ENCODE results near the gene TNN.
"Not testable (repeated sequence)": the region's sequence is repeated elsewhere in the genome, so short reads cannot be mapped to it uniquely, and the experiment has no call there.

TNN gene, protein sequence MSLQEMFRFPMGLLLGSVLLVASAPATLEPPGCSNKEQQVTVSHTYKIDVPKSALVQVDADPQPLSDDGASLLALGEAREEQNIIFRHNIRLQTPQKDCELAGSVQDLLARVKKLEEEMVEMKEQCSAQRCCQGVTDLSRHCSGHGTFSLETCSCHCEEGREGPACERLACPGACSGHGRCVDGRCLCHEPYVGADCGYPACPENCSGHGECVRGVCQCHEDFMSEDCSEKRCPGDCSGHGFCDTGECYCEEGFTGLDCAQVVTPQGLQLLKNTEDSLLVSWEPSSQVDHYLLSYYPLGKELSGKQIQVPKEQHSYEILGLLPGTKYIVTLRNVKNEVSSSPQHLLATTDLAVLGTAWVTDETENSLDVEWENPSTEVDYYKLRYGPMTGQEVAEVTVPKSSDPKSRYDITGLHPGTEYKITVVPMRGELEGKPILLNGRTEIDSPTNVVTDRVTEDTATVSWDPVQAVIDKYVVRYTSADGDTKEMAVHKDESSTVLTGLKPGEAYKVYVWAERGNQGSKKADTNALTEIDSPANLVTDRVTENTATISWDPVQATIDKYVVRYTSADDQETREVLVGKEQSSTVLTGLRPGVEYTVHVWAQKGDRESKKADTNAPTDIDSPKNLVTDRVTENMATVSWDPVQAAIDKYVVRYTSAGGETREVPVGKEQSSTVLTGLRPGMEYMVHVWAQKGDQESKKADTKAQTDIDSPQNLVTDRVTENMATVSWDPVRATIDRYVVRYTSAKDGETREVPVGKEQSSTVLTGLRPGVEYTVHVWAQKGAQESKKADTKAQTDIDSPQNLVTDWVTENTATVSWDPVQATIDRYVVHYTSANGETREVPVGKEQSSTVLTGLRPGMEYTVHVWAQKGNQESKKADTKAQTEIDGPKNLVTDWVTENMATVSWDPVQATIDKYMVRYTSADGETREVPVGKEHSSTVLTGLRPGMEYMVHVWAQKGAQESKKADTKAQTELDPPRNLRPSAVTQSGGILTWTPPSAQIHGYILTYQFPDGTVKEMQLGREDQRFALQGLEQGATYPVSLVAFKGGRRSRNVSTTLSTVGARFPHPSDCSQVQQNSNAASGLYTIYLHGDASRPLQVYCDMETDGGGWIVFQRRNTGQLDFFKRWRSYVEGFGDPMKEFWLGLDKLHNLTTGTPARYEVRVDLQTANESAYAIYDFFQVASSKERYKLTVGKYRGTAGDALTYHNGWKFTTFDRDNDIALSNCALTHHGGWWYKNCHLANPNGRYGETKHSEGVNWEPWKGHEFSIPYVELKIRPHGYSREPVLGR (N-terminal part only)

DNA sequence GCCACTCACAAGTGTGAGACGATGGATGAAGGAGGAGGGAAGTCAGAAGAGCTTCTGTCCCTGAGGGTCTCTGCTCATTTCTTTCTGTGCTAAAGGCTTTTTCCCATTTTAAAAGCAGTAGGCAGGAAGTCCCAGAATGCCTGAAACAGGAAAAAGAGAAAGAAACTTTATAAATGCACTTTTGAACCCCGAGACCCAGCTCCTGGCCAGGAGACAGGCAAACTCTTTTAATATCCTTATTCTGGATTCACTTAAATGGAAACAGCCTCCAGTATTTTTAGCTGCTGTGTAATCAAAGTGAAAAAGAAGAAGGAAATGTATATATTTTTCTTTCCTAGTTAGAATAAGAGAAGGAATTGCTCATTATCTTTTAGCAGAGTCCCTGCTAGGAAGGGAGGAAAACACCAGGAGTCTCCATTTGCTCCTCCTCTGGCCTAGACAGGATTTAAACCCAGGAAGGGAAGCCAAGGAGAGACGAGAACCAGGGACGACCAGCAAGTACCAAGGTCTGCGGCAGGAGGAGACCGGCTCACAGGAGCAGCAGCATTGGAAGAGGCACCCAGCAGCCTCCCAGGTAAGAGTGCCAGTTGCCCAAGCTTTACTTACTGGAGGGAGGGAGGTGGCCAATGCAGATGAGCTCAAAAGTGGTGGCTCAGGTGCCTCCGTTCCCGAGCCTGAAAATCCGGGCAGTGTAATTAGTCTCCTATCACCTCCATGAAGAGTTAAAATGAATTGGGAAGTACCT, at the start of gene TNN:
TSS of gene TNN (plus strand) at position 472 of the 745 bp plus-strand sequence. CDS start 9,586 bp downstream, outside the sequence.
- DNase-seq, result no peak

DNA sequence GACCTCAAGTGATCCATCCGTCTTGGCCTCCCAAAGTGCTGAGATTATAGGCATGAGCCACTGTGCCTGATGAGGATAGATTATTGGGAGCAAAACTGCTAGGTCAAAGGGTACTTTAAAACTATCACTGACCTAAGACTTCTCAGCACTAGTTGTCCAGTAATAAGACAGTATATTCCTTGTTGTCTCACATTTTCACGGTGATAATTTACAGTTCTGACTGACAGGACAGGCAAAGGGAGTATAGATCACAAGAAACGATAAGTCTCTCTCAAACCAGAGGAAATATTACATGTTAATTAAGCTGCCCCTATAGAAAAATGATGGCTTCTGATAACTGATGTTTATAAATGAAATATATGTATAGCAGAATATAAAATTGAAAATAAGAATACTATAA, 48.1 kb upstream of the TNN start:
- DNase-seq, result no peak

DNA sequence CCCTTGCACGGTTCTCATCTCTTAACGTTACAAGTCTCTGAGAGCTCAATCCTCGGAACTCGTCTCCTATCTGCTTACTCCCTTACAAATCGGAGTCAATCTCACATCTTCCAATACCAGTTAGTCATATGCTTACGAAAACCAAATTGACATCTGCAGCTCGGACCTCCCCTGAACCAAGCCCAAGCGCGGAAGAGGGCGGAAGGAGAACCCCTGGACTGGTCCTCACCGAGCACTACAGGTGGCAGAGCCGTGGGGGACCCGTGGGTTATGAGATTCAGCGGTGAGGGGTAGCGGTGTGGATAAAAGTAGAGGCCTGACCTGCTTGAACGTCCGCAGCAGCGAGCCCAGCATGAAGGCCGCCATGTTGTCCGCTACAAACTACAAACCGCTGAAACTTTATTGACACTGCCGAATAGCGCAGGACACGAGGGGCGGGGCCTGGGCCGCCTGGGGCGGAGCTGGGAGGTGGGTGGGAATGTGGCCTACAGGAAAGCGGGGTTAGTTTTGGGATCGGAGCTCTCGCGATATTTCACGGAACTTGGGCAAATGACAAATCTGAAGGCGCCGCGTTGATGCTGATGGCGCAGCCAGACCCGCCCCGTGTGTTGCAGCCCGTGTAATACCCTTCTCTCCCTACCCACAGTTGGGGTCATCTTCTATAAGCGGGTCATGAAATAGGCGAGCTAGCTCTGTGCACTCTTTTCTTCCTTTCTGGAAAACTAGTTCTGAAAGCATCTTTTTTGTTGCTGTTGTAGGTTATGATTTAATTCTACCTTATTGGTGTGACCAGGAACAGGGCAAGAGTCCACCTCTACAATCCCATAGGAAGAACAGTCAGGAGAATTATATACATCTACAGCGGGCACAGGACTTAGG, 44.4 kb upstream of the TNN start, which contains the start of gene MRPS14:
TSS of gene MRPS14 (minus strand) at position 383 of the 879 bp plus-strand sequence. CDS start at position 366, 17 bp downstream.
- peak; percentile 99 to 100 for DNase-seq

DNA sequence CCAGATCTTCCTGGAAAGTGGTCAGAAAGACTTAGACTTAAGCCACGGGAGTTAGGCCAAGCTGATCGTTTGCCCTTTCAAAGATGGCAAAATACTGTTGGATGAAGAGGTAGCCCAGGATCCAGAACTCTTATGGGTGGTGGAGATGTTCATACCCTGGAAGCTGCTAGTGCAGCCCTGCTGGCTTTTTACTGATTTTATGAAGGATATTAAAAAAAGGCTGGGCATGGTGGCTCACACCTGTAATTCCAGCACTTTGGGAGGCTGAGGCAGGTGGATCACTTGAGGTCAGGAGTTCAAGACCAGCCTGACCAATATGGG, 43.8 kb upstream of the TNN start:
- DNase-seq, result not testable (repeated sequence)

DNA sequence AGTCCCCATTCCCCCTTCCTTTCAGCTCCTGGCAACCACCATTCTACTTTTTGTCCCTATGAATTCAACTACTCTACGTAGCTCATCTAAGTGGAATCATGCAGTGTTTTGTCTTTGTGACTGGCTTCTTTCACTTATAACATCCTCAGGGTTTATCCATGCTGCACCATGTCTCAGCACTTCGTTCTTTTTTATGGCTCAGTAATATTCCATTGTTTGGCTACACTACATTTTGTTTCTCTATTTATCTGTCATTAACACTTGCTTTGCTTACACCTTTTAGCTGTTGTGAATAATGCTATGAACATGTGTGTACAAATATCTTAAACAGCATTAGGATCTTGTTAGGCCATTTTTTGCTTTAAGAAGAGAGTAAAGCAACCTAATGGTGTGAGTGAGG, 42.9 kb upstream of the TNN start:
- no peak for DNase-seq

DNA sequence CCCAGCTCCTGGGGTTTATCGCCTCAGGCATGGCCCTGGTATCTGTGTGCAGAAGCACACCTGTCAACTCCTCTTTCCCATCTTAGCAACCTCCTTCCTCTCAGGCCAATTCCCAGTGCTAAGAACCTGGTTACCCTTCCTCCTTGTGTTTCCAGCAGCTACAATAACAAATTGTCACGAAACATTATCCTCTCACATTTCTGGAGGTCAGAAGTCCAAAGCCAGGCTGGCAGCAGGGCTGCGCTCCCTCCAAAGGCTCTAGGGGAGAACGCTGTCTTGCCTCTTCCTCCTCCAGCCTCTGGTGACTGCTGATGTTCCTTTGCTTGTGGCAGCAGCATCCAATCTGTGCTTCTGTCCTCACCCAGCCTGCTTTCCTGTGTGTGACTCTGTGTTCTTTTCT, 33.7 kb upstream of the TNN start:
- DNase-seq, result no peak

DNA sequence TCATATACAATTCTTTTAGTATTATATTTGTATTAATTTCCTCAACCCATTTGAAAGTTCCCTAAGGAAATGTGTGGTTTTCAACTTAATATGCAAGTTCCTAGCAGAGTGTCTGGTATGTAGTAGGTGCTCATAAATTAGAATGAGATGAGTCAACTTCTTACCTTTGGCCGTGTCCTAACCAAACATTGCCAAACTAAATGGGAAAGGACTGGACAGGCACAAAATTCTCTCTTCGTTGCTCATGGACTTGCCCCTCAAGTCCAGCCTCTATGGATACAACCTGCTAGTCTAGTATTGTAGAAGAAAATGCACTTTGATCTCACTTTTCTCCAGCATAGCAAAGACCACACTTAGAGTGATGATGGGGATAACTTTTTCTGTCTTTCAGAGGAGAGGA, 32.9 kb upstream of the TNN start:
- DNase-seq, result no peak

DNA sequence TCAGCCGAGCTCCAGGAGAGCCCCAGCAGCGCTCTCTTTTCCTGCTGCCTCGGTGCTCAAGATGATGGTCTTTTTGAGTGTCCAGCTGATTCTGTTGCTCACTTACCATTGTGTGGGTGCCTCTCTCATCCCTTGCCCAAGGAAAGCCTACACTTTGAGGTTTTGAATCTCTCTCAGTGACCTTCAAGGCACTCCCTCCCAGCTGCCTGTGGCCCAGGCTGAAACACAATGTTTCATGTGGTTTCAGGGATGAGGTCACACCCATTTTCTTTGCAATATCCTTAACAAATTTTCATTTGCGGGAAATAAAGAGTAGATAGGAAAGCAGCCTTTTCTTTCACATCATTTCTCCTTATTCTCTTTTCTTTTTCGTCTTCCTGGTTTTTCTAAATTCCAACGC, 31.8 kb upstream of the TNN start:
- no peak for DNase-seq

DNA sequence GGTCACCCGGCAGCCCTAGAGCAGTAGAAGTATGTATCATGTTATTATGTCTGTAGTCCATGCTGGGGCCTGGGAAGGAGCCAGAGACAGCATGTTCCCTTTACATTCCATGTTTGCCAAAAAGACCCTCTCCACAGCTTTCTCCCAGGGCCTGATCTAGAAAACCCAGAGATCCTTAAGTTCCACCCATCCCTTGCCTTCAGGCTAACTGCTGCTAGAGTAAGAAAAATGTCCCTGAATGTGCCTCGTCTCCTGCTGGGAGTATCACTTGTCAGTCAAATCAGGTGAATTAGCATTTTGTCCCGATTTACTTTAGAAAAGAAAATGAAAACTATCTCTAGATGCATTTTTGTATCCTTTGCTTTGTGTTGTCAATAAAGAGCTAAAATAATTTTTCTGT, 31.2 kb upstream of the TNN start:
- DNase-seq, result no peak

DNA sequence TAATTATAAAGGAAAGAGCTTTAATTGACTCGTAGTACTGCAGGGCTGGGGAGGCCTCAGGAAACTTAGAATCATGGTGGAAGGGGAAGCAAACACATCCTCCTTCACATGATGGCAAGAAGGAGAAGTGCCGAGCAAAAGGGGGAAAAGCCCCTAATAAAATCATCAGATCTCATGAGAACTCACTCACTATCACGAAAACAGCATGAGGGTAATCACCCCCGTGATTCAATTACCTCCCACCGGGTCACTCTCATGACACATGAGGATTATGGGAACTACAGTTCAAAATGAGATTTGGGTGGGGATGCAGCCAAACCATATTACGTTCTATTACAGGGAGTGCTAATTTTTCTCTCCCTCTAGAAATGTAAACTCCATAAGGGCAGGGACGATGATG, 30.2 kb upstream of the TNN start:
- DNase-seq, result no peak

DNA sequence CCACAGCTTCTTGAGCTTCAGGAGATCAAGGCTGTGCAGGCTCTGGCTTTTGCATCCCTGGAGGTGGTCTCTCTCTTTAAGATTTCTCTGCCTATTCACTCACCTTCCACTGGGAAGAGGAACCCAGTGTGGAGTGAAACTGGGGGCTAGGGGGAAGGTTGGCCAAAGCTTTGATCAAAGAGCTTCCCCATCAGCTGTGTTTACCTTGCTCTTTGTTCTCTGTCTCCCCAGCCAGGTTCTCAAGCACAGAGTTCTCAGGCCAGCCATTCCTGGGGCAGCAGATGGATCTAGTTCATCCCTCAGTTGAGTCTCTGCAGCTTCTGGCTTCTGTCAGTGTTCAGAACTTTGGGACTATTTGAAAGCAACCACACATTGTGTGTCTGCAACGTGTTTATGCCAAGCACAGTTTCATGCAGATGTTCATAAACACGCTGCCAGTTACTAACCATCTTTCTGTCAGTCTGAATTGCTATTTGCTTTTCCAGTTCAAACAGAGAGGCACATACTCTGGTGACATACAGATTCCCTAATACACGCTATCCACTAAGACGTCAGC, 27.2 kb upstream of the TNN start:
- no peak for DNase-seq

DNA sequence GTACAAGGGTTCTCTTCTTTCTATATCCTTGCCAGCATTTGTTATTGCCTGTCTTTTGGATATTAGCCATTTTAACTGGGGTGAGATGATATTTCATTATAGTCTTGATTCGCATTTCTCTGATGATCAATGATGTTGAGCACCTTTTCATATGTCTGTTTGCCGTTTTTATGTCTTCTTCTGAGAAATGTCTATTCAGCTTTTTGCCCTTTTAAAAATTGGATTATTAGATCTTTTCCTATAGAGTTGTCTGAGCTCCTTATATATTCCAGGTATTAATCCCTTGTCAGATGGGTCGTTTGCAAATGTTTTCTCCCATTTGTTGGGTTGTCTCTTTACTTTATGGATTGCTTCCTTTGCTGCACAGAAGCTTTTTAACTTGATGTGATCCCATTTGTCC, 25.0 kb upstream of the TNN start:
- DNase-seq, result no peak

DNA sequence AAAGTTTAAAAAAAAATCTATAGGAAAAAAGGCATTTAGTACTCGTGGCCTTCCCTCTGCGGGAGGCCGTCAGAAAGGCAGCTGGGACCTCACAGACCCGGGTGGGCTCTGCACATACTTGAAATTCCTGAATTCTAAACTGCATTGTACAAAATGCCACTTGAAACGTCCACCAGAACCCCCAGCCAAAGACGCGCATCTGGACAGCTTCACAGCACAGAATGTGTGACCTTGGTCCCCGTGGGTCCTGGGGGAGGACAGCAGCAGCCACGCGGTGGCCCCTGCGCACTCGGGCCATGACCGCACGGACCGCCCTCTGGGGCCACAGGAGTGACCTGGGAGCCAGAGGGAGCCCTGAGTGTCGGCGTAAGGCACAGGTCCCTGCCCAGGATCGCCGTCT, 23.8 kb upstream of the TNN start:
- no peak for DNase-seq

DNA sequence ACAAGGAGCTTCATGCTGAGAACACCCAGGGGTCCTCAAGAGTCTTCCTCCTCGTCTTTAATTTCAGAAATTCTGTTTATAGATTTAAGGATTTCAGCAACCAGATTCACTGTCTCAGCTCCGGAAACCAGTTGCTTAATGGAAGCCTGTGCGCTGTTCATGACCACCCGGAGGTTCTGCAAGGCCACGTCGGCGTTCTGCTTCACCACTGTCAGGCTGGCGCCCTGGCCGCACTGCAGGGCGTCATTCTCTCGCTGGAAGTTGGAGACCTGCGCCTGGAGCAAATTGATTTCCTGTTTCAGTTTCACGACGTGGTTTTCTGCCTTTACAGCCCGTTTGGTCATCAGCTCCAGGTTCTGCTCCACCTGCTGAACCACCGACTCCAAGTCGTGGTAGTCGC, 23.0 kb upstream of the TNN start:
- DNase-seq, result not testable (repeated sequence)

DNA sequence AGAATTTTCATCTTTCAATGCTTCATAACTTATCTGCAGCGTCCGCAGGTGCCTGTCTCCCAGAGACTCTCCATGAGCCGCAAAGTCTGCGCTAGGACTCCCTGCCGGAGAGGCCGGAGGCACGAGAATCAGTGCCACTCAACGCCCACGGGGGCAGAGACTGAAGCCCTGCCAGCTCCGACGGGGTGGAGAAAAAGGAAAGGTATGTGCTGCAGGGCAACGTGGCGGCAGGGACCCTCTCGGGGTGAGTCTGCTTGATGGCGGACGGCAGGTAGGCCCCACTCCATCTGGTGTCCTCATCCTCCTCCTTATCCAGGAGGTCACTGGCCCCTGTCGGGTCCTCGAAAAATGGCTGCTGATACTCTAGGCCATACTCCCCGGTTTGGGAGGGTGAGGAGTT, 22.5 kb upstream of the TNN start:
- no peak for DNase-seq

DNA sequence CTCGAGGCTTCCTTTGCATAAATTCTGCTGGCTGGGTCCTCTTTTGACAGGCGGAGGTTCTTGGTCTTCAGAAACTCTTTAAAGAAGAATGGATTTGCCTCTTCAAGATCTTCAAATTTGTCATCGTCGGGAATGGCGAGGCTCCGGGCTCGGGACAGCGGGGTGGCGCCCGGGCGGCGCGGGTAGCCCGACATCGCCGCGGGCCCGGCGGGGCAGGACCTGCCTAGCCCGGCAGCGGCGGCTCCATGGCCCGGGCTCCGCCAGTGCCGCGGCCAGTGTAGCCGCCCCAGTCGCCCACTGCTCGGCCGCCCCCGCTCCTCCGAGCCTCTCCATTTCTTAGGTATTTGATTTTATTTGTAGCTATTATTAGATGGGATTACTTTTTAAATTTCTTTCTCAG, 22.1 kb upstream of the TNN start:
- no peak for DNase-seq

DNA sequence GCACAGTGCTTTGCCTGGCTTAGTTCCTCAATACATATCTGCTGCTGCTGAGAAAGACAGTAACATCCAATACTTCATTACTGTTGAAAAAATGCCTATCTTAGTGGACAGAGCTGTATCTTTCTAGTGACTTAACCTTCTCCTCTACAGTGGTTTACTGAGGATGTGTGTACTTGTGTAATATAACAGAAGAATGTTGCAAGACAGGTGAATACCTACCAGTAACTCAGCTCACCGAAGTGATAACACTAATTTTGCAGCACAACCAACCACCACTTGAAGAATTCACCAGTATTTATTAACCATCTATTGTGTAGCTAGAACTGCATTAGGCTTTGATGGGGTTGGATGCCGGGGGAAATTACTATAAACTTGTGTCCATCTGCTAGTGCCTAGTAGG, 16.6 kb upstream of the TNN start:
- DNase-seq, result no peak

DNA sequence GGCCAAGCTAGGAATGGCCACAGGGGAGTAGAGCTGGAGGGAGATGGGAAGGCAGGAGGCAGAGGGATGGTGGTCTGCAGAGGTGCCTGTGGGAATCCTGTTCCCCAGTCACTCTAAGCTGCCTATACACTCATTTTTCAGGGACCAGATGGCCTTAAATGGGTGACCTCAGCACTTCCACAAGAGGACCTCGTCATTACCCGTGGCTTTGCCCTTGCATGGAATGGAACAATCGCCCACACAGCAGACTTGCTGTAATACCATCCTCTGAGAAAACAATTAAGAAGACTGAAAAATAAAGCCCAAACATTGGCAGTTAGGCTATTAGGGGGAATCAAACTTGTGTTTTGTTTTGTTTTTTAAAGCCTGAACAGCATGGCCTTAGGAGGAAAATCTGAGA, 12.9 kb upstream of the TNN start:
- DNase-seq, result no peak

DNA sequence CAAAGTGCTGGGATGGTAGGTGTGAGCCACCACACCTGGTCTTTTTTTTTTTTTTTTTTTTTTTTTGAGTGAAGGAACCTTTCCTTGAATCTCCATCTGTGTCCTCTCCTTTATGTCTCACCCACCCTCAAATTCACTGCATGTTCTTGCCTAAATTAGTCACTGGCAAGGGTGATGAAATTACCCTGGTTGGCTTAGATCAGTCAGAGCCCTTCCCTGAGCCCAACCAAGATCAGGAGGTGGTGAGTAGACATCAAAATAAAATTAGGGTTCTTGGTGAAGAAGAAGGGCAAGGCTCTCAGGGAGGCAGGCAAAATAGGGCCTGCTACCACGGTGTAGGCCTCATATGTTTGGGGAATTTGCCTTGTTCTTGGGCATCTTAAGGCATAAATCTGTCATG, 5.3 kb upstream of the TNN start:
- DNase-seq, result no peak

DNA sequence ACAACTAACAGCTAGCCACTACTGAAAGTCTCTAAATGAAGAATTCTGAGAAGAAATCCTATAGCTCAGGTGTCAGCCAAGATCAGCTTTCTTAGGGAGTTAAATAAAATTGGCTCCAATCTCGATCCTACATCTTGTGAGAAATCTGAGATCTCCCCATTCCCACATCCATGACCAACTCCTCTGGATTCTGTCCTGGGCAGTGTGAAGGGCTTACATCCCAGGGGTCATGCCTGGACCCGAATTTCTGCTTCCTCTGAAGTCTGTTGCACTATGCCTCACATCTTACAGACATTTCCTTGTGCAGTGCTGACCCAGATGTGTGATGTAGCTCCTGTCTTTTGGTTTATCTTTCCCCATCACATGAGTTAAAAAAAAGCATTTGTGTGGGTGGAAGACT, 4.8 kb upstream of the TNN start:
- no peak for DNase-seq

DNA sequence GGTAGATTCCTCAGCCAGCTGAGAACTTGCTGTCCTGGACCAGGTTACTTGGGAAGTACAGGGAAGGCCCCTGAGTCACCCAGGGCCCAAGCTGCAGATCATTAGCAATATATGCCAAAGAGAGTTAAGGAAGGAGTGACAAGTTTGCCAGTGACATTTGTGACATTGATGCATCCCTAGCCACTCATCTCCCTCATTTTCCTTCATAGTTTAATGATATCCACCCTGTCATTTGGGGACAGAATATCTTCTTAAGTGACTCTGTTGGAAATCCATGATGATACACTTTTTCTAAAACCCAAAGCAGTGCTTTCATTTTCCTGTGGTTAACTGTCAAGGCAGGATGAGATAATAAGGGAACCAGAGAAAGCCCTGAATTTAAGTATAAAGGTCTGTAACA, 3.2 kb downstream of the TNN start:
- DNase-seq, result no peak
